Measurements from ENCODE around the gene NPTX1. TPM values are rescaled to one million over a fixed set of nuclear protein-coding genes. Genes with fewer than 3 reads are reported as not detected.

Gene NPTX1
- total RNA-seq = under 0.01 and 0.35 TPM in 2 replicates

GRCh38 chr17:80475910-80476876 is at the start of gene NPTX1:
NPTX1 (minus strand) TSS chr17:80476607; CDS start chr17:80476446, 161 bp downstream.

Other genes with a start within 250 kb of the NPTX1 start
- gene RNF213, start 215.8 kb downstream of the NPTX1 start, total RNA-seq = 36.9 and 42.2 TPM in 2 replicates
- gene ENDOV, start 61.4 kb downstream of the NPTX1 start, total RNA-seq = 14.7 and 24.8 TPM in 2 replicates
- gene RPTOR, start 68.2 kb upstream of the NPTX1 start, total RNA-seq = 19.6 and 23.7 TPM in 2 replicates

Data from myometrial cell (primary cell).